Endothelial cell of umbilical vein (primary cell): ENCODE data around the gene TEX44. TPM values are rescaled to one million over a fixed set of nuclear protein-coding genes. Genes with fewer than 3 reads are reported as not detected.

Experiments
- BruUV-seq: library from RNA; stranded (reverse); fragments of 400-500 nt; replicated peaks from 2 replicates; lab custom pipeline; 2021; lab: Mats Ljungman, UMichigan
- CTCF ChIA-PET: fragments of 300-600, 350-600 bp; sonication (Branson Sonifier 250); formaldehyde crosslinking; loops from one replicate; lab custom pipeline; 2021; ENCODE audit warnings: antibody characterized with exemption, inconsistent platforms; lab: Charles Lee
- POLR2A ChIA-PET: fragments of 300-600, 350-600 bp; sonication (Branson Sonifier 250); formaldehyde crosslinking; loops from one replicate; lab custom pipeline; 2021; ENCODE audit warnings: antibody characterized with exemption, inconsistent platforms; lab: Charles Lee
- DNase-seq: peaks from one replicate; pipeline ENCODE4 v3.0.0-alpha.2; 2011; ENCODE audit warnings: low read depth, low spot score
- FAIRE-seq: peaks from 2 replicates; lab custom pipeline; 2011; peaks lifted over from hg19 to GRCh38; lab: Jason Lieb, UNC
- H2AFZ ChIP-seq: 2 replicates; pipeline ENCODE4 v1.6.0; 2012; ENCODE audit warnings: low read depth, low read length, control low read depth, inconsistent platforms
- H3K27ac ChIP-seq: 2 replicates; pipeline ENCODE4 v1.5.1; 2011; ENCODE audit warnings: low read depth, mild to moderate bottlenecking, control low read depth, low read length, moderate library complexity; ENCODE audit not compliant: insufficient read depth
- H3K27me3 ChIP-seq, 2 experiments: 2 replicates each; pipeline versions ENCODE4 v1.6.0 to v1.6.1; 2011; ENCODE audit warnings: low read length in 2 of 2, mixed read lengths in 1 of 2; ENCODE audit not compliant: control insufficient read depth in 2 of 2, insufficient read depth in 2 of 2
- H3K36me3 ChIP-seq, 2 experiments: 2 replicates in 1 of 2; 3 replicates in 1 of 2; pipeline ENCODE4 v1.5.1; 2011; ENCODE audit warnings: low read length in 2 of 2, mild to moderate bottlenecking in 1 of 2, moderate library complexity in 1 of 2; ENCODE audit not compliant: control insufficient read depth in 2 of 2, insufficient read depth in 2 of 2; ENCODE audit errors: extremely low read depth in 1 of 2
- H3K4me1 ChIP-seq: 3 replicates; pipeline ENCODE4 v1.5.1; 2011; ENCODE audit warnings: mild to moderate bottlenecking, low read length; ENCODE audit not compliant: control insufficient read depth, insufficient read depth; ENCODE audit errors: extremely low read depth
- H3K4me2 ChIP-seq: 2 replicates; pipeline ENCODE4 v1.6.1; 2011; ENCODE audit warnings: low read length, control low read depth, mixed read lengths; ENCODE audit not compliant: insufficient read depth
- H3K4me3 ChIP-seq, 3 experiments: fragments of 200-600 bp in 1 of 3; sonication (generic), shearing (Covaris generic) in 1 of 3; replicated peaks in 1 of 3; 2 replicates each; pipeline ENCODE4 v1.5.1; 2011 to 2016; ENCODE audit warnings: control low read depth in 3 of 3, low read length in 3 of 3, mild to moderate bottlenecking in 2 of 3, inconsistent platforms in 1 of 3, low read depth in 1 of 3, moderate library complexity in 1 of 3; ENCODE audit not compliant: insufficient read depth in 1 of 3
- H3K79me2 ChIP-seq: 2 replicates; pipeline ENCODE4 v1.6.0; 2012; ENCODE audit warnings: low read length, inconsistent platforms; ENCODE audit not compliant: control insufficient read depth, insufficient read depth
- H3K9ac ChIP-seq: replicated peaks from 2 replicates; pipeline ENCODE3; 2011; ENCODE audit warnings: low read length, control low read depth; ENCODE audit not compliant: insufficient read depth; ENCODE audit errors: extremely low read depth
- H3K9me1 ChIP-seq: replicated peaks from 3 replicates; pipeline ENCODE4 v1.6.0; 2011; ENCODE audit warnings: mild to moderate bottlenecking, low read length; ENCODE audit not compliant: control insufficient read depth, insufficient read depth; ENCODE audit errors: extremely low read depth
- H3K9me3 ChIP-seq: replicated peaks from 2 replicates; pipeline ENCODE4 v1.5.1; 2012; ENCODE audit warnings: low read length, inconsistent platforms; ENCODE audit not compliant: control insufficient read depth, insufficient read depth
- H4K20me1 ChIP-seq: replicated peaks from 2 replicates; pipeline ENCODE3; 2011; ENCODE audit warnings: mild to moderate bottlenecking, low read length; ENCODE audit not compliant: control insufficient read depth, insufficient read depth; ENCODE audit errors: extremely low read depth
- CTCF ChIP-seq, 2 donors: IDR thresholded peaks; 1 replicate in 1 of 2; 2 replicates in 1 of 2; pipeline ENCODE4 v1.5.1; 2011; ENCODE audit warnings: low read length in 2 of 2, mild to moderate bottlenecking in 2 of 2, moderate library complexity in 2 of 2, control low read depth in 1 of 2, inconsistent platforms in 1 of 2, low read depth in 1 of 2; ENCODE audit not compliant: insufficient read depth in 1 of 2; ENCODE audit errors: extremely low read depth in 1 of 2
- EZH2 ChIP-seq: IDR thresholded peaks from 2 replicates; pipeline ENCODE4 v1.6.1; 2012; ENCODE audit warnings: borderline replicate concordance, low read depth, mild to moderate bottlenecking, moderate library complexity, low read length, inconsistent platforms; ENCODE audit not compliant: severe bottlenecking
- FOS ChIP-seq: IDR thresholded peaks from 2 replicates; pipeline ENCODE4 v1.6.1; 2011; ENCODE audit warnings: mild to moderate bottlenecking, low read length, moderate library complexity, borderline replicate concordance; ENCODE audit not compliant: insufficient read depth
- GATA2 ChIP-seq: IDR thresholded peaks from 2 replicates; pipeline ENCODE4 v1.7.0; 2011; ENCODE audit warnings: low read depth, mild to moderate bottlenecking, moderate library complexity, mixed read lengths, low read length; ENCODE audit not compliant: insufficient read length, insufficient read depth
- JUN ChIP-seq: IDR thresholded peaks from 2 replicates; pipeline ENCODE4 v1.6.1; 2011; ENCODE audit warnings: borderline replicate concordance, low read depth; ENCODE audit not compliant: insufficient read length, insufficient read depth
- MAX ChIP-seq: IDR thresholded peaks from 2 replicates; pipeline ENCODE4 v1.6.1; 2011; ENCODE audit not compliant: insufficient read depth, insufficient read length
- MYC ChIP-seq: IDR thresholded peaks from one replicate; pipeline ENCODE4 v1.6.1; 2011; ENCODE audit warnings: mild to moderate bottlenecking, low read depth, low read length
- POLR2A ChIP-seq: IDR thresholded peaks from 2 replicates; pipeline ENCODE4 v1.6.1; 2012; ENCODE audit warnings: low read depth, mild to moderate bottlenecking, control low read depth, low read length
- POLR2AphosphoS5 ChIP-seq: IDR thresholded peaks from 2 replicates; pipeline ENCODE4 v1.6.1; 2012; ENCODE audit warnings: low read depth, mild to moderate bottlenecking, control low read depth, low read length, moderate library complexity; ENCODE audit not compliant: insufficient read depth
- dilution Hi-C: fragments of 300-500 bp; cut with MboI; formaldehyde crosslinking; loops from one replicate; pipeline ENCODE4 v1.15.0; 2019; ENCODE audit warnings: low sequenced_read_pairs; ENCODE audit not compliant: extremely low pct_ligation_motif_present
- intact Hi-C: fragments of 100-400 bp; cut with micrococcal nuclease; formaldehyde crosslinking; loops from one replicate; pipeline ENCODE4 v1.10.0; 2022
- polyA plus RNA-seq, 4 experiments: library from polyadenylated mRNA; depleted of rRNA in 3 of 4; stranded (reverse) in 3 of 4; unstranded in 1 of 4; fragments of >200 nt; gene quantifications; 2 replicates each; pipeline versions ENCODE4 v1.2.1 to v1.2.3, GENCODE V29; 2011 to 2012; ENCODE audit warnings: missing spikeins in 1 of 4
- total RNA-seq: library from RNA; stranded (reverse); gene quantifications from 2 replicates; pipeline ENCODE4 v1.2.3, GENCODE V29; 2021

The TEX44 gene
- total and polyA plus RNA-seq, 2 donors (not counting 3 experiments of a cell fraction or from before 2014, with no cell fraction given), result not detected

GRCh38 chr2:231633241-231633976, 40.7 kb downstream of the TEX44 start:
- ChIA-PET POLR2A (interaction anchor here (1.3 kb wide), 1 partner anchor 9 kb away, joined by 3 read pairs; no protein-coding TSS in a partner anchor), CTCF (interaction anchor here (1.4 to 1.6 kb wide), 3 partner anchors 9 to 44 kb away, joined by 4 to 7 read pairs (median 5); no protein-coding TSS in a partner anchor)
- Histone ChIP-seq H3K4me2 (no peak overlapping the region), H3K36me3 (no peaks in the 10 kb centered on the region), H3K27ac (no peak overlapping the region), H3K27me3 (no peaks in the 10 kb centered on the region), H3K79me2 (no peaks in the 10 kb centered on the region), H3K4me1 (no peaks in the 10 kb centered on the region), H3K9me3 (no peaks in the 10 kb centered on the region), H2AFZ (no peak overlapping the region), H4K20me1 (no peaks in the 10 kb centered on the region), H3K4me3 (no peak overlapping the region), H3K9me1 (no peaks in the 10 kb centered on the region), H3K9ac (no peak overlapping the region)
- no peak for DNase-seq
- TF ChIP-seq POLR2AphosphoS5, result no peak
- no peak for TF ChIP-seq MAX
- no peak for TF ChIP-seq POLR2A
- no peak for TF ChIP-seq EZH2
- no peak for TF ChIP-seq MYC
- TF ChIP-seq GATA2, result no peak
- intact Hi-C loops (no loop called here), dilution Hi-C loops (no loop called here)
- BruUV-seq, result no TSS peak
- FAIRE-seq, result no peak

GRCh38 chr2:231634412-231634811, 41.7 kb downstream of the TEX44 start:
- no peak overlapping the region for H3K9ac ChIP-seq
- H3K27ac ChIP-seq, result no peak overlapping the region
- no peaks in the 10 kb centered on the region for H3K36me3 ChIP-seq
- no peak for FAIRE-seq
- no peaks in the 10 kb centered on the region for H3K9me1 ChIP-seq
- DNase-seq, result no peak
- intact Hi-C loops, result no loop called here
- no peaks in the 10 kb centered on the region for H4K20me1 ChIP-seq
- CTCF ChIA-PET, result interaction anchor here (1.2 kb wide), 1 partner anchor 22 kb away, joined by 3 read pairs; no protein-coding TSS in a partner anchor
- dilution Hi-C loops, result no loop called here
- no peaks in the 10 kb centered on the region for H3K27me3 ChIP-seq
- no peaks in the 10 kb centered on the region for H3K79me2 ChIP-seq
- no TSS peak for BruUV-seq
- H3K4me2 ChIP-seq, result no peak overlapping the region
- no peaks in the 10 kb centered on the region for H3K9me3 ChIP-seq
- no peaks in the 10 kb centered on the region for H3K4me1 ChIP-seq
- H3K4me3 ChIP-seq, result no peak overlapping the region
- TF ChIP-seq CTCF (IDR thresholded peaks at IDR 0.05; ENCODE audit: extremely low read depth in 1 of 2, insufficient read depth in 1 of 2, low read depth in 1 of 2, low read length in 2 of 2) (no peak), MYC (no peak), MAX (no peak), GATA2 (no peak), EZH2 (no peak), POLR2A (no peak), JUN (no peak), POLR2AphosphoS5 (no peak), FOS (no peak)
- POLR2A ChIA-PET, result no interaction called here
- H2AFZ ChIP-seq, result no peak overlapping the region
